COLO668 (cell line): Measurements from ENCODE around the gene PTCD3.

ENCODE experiments used
- DNase-seq: peaks from one replicate; lab custom pipeline; 2025; ENCODE audit not compliant: unreplicated experiment; lab: John Stamatoyannopoulos, UW

PTCD3 gene

GRCh38 chr2:86143307-86143706, 37.3 kb downstream of the PTCD3 start:
- DNase-seq = no peak

GRCh38 chr2:86143926-86144685, 38.1 kb downstream of the PTCD3 start:
- DNase-seq = no peak

DNA sequence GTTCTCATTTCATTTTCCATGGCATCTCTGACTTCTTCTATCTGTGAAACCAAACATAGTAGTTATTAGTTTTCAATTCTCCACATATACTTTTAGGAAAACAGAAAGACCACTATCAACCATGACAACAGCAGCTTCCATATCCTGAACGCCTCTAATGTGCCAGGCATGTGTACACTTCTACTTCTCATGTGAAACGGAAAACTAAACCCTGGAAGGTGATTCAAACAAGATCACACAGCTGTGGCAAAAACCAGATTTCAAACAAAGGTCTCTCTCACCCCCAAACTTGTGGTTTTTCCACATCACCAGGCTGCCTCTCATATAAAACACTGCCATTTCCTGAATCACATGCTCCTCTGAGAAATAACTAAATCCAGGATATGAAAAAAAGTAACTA, 41.8 kb downstream of the PTCD3 start:
- no peak for DNase-seq

GRCh38 chr2:86150502-86150901, 44.5 kb downstream of the PTCD3 start:
- DNase-seq = no peak

- no peak for DNase-seq
Observed at GRCh38 chr2:86157009-86157556, 51.0 kb downstream of the PTCD3 start.

GRCh38 chr2:86158286-86158685, 52.3 kb downstream of the PTCD3 start:
- no peak for DNase-seq

DNA sequence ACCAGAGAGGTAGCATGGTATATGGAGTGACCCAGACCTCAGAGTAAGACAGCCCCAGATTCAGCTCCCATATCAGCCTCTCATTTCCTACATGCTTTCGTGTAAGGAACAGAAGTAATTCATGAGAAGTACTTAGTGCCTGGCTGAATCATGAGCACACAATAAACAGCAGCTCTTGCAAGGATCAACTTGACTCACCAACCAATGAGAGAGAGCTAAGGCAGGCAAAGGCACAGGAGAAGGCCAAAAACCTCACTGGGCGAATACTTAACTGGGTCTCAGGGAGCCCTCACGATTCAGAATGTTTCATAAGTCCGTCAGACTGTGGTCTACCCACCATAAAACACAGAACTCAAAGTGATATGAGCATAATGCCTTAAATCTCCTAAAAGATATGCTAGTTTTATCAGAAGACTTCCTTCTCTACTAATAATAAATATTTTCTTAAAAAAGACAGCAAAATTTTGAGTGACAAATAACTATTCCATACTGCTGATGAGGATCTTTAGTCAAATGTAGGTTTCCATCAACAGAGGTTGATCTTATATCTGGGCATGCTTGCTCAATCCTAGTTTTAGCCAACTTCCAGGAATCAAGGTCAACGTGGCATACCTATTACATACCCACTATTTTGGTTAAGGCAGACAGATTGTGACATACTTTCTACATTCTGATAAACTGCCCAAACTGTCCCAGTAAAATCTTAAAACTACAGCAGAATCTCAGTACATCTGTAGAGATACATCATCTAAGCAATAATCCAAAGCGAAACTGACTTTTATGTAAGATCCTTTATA, 54.3 kb downstream of the PTCD3 start:
- no peak for DNase-seq

DNA sequence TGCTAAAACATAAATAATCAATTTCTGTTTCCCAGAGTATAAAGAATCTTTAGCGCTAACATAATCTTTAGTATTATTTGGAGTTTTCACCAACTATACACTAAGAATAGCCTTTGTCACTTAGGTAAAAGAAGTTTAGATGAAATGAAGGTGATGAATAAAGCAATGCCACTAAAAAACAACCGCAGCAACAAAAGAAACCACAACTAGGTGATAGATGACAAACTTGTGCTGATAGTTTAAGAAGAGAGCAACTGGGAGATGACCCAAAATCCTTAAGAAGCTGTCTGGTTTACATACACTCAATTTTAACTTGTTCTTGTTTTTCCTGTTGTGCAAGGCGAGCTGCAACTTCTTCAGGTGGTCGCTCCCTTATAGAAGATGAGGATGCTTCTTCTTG, 64.4 kb downstream of the PTCD3 start:
- no peak for DNase-seq

DNA sequence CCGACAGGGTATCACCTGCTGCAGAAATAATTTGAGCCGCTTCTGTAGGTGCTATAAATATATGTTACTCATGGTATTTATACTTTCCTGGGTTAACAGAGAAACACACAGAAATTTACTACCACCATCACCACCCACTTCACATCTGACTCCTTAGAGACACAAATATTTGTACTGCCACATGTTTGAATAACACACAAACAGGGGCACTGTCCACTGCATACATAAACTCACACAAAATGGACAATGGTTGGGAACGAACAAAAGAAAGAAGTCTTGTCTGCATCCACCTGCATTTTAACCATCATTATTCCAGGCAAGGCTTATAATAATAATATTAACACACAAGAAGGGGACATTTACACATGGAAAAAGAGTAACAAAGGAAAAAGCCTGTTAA, 65.3 kb downstream of the PTCD3 start:
- peak; percentile 4 for DNase-seq

GRCh38 chr2:86172610-86173009, 66.6 kb downstream of the PTCD3 start:
- DNase-seq = no peak

GRCh38 chr2:86174445-86174844, 68.4 kb downstream of the PTCD3 start:
- no peak for DNase-seq

GRCh38 chr2:86175828-86176227, 69.8 kb downstream of the PTCD3 start:
- DNase-seq = no peak

DNA sequence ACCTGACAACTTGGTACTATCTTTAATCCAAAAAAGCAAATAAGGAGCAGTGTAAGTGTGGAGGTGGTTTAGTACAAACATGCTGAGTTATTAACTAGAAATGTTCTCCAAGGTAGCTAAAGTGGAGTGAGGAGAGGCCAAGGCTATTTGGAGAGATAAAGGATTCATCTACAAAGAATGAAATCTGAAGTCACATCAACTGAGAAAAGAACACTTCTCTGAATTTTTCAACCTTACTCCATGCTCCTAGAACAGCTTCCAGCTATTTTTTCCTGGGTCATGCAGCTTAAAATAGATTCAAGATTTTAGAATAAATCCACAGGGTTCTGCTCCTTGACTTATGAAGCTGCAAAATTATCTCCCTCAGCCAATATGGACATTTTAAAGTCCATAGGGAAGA, 70.6 kb downstream of the PTCD3 start:
- DNase-seq = no peak

- no peak for DNase-seq
Observed at GRCh38 chr2:86185517-86186212, 79.6 kb downstream of the PTCD3 start.

- no peak for DNase-seq
Observed at GRCh38 chr2:86186431-86186830, 80.4 kb downstream of the PTCD3 start.

DNA sequence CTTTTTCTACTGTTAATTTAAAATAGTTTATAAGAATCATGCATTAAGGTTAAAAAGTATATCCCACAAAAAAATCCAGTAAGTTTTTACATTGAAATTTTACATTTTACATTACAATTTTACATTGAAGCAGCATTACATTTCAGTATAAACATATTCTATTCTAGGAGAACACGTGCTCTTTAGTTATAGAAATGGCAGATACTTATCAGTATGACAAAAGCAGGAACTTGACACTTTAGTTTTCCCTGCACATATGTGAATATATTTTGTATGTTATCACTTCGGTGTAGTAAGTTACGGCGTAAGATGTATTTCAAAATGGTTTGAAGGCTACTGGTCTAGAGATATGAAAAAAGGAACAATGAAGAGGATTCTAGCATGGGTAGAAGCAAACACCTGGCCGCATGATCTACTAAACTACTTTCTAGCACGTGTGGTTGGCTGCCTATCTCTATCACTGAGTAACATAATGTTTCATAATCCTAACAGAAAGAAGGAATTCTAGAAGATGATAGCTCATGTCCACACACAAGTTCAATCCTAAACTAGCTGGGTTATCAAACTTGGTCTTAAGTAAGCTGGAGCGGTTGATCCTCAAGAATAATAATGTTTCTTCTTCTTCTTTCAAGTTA, 83.9 kb downstream of the PTCD3 start:
- no peak for DNase-seq
